ENCODE data around the gene TFRC.
"Not testable (repeated sequence)": the region's sequence is repeated elsewhere in the genome, so short reads cannot be mapped to it uniquely, and the experiment has no call there.

Gene TFRC

GRCh38 chr3:196002721-196003120 is 79.2 kb downstream of the TFRC start:
- not testable (repeated sequence) for DNase-seq

GRCh38 chr3:196001240-196001639 is 80.7 kb downstream of the TFRC start:
- not testable (repeated sequence) for DNase-seq

DNA sequence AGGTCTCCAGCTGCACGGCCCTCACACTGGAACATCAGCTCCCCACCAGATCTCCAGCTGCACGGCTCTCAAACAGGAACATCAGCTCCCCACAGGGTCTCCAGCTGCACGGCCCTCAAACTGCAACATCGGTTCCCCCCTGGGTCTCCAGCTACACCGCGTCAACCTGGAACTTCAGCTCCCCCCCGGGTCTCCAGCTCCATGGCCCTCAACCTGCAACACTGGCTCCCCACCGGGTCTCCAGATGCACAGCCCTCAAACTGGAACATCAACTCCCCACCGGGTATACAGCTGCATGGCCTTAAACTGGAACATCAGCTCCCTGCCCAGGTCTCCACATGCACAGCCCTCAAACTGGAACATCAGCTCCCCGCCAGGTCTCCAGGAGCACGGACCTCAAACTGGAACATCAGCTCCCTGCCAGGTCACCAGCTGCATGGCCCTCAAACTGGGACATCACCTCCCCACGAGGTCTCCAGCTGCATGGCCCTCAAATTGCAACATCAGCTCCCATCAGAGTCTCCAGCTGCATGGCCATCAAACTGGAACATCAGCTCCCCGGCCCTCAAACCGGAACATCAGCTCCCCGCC is 81.4 kb downstream of the TFRC start:
- not testable (repeated sequence) for DNase-seq

DNA sequence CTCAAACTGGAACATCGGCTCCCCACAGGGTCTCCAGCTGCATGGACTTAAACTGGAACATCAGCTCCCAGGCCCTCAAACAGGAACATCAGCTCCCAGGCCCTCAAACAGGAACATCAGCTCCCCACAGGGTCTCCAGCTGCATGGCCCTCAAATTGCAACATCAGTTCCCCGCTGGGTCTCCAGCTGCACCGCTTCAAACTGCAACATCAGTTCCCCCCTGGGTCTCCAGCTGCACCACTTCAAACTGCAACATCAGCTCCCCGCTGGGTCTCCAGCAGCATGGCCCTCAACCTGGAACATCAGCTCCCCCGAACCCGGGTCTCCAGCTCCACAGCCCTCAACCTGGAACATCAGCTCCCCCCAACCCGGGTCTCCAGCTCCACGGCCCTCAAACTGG is 82.0 kb downstream of the TFRC start:
- DNase-seq, result no peak
